Retinal pigment epithelial cell (primary cell): ENCODE measurements around the gene SYTL2.
"Not testable (repeated sequence)": the region's sequence is repeated elsewhere in the genome, so short reads cannot be mapped to it uniquely, and the experiment has no call there.

Experiments used
- DNase-seq: peaks from one replicate; pipeline ENCODE4 v3.0.0-alpha.2; 2010; ENCODE audit warnings: low read depth
- H3K4me3 ChIP-seq: 2 replicates; pipeline ENCODE4 v1.5.1; 2011; ENCODE audit warnings: mild to moderate bottlenecking, low read length, control low read depth, moderate library complexity
- CTCF ChIP-seq: conservative IDR thresholded peaks from 2 replicates; pipeline ENCODE4 v1.5.1; 2011; ENCODE audit warnings: low read depth, low read length, control low read depth, inconsistent platforms

SYTL2 gene

GRCh38 chr11:85672105-85672902, 138.6 kb downstream of the SYTL2 start:
- TF ChIP-seq CTCF: no peak
- no peak for DNase-seq
- H3K4me3 ChIP-seq: no peak overlapping the region

- H3K4me3 ChIP-seq, DNase-seq: not testable (repeated sequence)
Measured at GRCh38 chr11:85670949-85671663, 139.8 kb downstream of the SYTL2 start.

GRCh38 chr11:85668157-85668556, 142.8 kb downstream of the SYTL2 start:
- DNase-seq: no peak
- H3K4me3 ChIP-seq: no peak overlapping the region
- TF ChIP-seq CTCF: no peak

- no peak overlapping the region for H3K4me3 ChIP-seq
- no peak for TF ChIP-seq CTCF
- DNase-seq: no peak
Measured at GRCh38 chr11:85666687-85667086, 144.3 kb downstream of the SYTL2 start.

GRCh38 chr11:85665733-85666132, 145.2 kb downstream of the SYTL2 start:
- no peak for TF ChIP-seq CTCF
- no peak for DNase-seq
- H3K4me3 ChIP-seq: no peak overlapping the region

GRCh38 chr11:85664615-85665481, 146.1 kb downstream of the SYTL2 start, which contains the start of gene CREBZF:
CREBZF (minus strand) TSS chr11:85665129; CDS start chr11:85664875, 254 bp downstream.
- DNase-seq: peak; percentile 75
- peak within 1 kb of the TSS; percentile 79 for H3K4me3 ChIP-seq
- TF ChIP-seq CTCF: no peak
